NCI-H2029 (cell line): Measurements from ENCODE around the gene PACSIN3.
"Not testable (repeated sequence)": the region's sequence is repeated elsewhere in the genome, so short reads cannot be mapped to it uniquely, and the experiment has no call there.

Source experiments
- DNase-seq: peaks from one replicate; lab custom pipeline; 2025; lab: John Stamatoyannopoulos, UW

The PACSIN3 gene

DNA sequence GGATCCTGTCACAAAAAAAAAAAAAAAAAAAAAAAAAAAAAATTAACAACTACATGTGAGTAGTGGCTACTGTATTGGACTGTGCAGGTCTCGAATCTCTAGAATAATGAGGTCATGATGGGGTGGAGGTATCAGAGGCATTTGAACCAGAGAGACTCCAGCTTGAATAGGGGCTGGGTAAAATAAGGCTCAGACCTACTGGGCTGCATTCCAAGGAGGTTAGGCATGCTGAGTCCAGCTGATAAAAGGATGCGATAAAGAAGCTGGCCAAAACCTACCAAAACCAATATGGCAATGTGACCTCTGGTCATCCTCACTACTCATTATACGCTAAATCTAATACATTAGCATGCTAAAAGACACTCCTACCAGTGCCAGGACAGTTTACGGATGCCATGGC is 5.9 kb upstream of the PACSIN3 start:
- DNase-seq, result no peak

DNA sequence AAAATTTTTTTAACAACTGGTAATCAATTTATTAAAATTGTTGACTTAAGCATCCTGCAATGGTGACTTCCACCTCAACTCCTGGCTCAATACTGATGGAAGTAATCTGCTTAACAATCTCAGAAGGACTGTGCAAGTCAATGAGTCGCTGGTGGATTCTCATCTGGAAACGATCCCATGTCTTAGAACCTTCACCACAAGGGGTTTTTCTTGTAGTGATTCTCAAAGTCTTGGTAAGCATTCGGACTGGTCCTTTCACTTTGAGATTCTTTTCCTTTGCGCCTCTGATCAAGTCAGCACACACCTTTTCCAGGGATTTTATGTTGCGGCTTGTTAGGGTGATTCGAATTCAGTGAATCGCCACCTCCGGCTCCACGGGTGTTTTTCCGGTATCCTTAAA is 4.9 kb upstream of the PACSIN3 start:
- DNase-seq, result not testable (repeated sequence)

DNA sequence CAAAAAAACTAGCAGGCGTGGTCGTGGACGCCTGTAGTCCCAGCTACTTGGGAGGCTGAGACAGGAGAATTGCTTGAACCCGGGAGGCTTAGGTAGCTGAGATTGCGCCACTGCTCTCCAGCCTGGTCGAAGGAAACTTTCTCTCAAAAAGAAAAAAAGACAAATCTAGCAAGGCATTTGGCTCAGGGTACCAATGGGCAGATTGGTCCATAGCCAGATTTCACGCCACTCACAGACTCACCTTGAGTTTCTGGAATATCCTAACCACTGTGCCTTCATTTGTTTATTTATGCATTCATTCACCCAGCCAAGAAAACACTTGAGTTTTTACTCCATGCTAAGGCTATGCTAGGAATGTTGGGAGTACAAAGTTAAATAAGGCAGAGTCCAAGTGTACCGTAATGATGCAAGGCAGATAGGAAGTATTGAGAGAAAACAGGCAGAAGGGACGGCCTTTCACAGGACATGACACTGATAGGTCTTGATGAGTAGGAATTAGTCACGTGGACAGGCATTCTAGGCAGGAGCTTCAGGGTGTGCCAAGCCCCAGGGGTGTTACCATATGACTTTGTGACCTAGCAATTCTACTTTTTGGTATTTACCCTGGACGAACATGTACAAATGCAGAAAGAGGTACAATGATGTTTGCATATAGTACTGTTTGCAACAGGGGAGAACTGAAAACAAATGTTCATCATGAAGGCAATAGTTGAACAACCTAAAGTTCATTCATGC is 3.0 kb upstream of the PACSIN3 start:
- no peak for DNase-seq

DNA sequence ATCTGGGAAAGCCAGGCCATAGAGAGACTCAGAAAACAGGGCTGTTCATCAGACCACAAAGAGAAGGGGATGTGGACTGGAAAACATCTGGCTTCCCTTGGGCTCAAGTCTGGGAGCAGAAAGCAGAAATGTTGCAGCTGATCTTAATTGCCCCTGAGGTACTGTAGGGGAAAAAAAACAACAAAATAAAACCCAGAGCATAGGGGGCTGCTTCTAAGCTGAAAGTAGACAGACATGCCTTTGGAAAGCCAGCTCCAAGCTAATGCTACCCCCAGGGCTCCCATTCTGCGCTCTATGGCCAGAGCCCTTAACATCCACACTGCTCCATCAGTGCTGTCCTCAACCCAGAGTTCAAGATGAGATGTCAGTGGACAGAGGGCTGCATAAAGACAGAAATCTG is 2.0 kb upstream of the PACSIN3 start:
- no peak for DNase-seq

DNA sequence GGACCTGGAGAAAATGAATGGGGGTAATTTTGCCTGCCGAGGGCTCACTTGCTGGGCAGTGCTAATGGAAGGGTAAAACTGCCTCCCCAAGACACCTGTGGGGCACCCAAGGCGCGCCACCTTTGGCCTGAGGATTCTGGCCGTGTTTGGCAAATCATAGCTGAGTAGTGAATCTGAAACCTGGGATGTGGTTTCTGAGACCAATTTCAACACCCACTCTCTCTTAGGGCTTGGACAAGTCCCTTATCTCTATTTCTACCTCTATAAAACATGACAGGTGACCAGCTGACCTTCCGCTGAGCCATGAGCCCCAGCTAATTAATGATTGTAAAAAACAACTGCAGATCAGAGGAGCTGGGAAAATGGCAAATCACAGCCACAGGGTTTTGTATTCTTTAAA is 1.5 kb upstream of the PACSIN3 start:
- DNase-seq, result no peak

DNA sequence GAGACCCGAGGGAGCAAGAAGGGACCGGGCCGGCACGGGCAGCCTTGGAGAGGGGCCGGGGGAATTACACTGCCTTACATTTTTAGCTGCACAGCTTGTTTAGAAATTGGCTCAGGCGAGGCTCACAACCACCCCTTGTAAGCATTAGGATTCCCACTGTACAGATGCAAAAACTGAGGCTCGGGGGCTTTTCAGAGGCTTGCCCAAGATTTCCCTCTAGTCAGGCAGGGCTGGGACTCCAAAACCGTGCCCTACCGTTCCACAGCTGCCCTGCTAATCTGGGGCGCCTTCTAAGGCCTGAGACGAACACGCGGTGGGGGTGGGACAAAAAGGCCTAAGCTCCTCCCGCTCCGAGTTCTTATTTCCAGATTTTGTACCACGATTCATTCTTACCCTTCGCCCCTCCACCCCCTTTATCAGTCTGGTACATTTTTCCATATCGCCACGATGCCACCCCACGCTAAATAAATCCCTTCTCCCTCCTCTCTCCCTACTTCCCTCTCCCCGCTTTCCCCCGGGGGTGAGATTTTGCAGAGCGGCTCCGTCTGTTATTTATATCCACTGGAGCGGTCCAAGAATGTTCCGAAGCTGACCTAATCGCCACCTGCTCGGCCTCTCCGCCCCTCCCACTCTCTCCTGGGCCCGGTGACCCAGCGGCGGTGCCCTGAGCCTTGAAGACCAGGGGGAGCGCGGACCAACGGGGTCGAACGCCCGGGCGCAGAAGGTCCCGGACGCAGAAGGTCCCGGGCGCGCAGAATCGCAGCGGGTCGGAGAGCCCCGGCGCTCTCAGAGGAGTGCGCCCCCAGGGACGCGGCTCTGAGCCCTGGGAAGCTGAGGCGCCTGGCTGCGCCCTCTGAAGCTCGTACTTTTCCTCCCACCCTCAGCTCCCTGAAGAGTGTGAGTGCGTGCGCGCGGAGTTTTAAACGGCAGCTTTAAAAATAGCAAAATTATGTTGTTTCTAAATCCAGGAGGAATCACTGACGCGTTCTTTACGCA is 764 bp upstream of the PACSIN3 start:
- DNase-seq, result no peak

DNA sequence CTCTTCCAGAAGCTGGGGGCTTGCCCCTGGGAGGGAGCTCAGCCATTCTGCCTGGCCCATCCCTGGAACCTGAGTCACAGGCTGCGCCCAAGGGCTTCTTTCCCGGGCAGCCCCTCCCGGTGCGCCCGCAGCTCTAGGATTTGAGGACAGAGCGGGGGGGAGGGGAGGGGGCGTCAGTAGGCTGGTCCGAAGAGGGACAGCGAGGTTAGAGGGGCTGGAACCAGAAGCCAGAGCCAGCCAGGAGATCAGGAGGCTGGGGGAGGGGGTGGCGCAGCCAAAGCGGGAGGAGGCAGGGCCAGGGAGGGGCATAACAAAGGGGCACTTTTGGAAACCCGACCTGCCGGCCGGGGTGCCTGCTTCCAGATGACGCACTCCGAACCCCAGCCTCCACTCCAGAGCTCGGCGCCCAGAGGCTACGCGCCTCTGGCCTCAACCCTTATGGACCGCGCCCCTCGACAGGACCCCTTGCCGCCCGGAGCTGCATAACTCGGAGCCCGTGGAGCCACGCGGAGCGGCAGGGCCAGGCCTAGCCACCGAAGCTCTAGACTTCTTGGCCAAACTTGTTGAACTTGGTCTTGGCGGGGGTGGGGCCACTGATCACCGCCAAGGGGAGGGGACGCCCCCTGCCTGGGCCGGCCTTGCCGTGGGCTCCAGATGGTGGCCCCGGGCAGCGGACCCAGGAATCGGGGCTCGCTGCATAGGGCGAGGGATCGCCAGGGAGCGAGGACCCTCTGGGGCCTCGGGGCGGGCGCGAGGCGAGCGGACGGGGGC is 744 bp downstream of the PACSIN3 start:
- DNase-seq, result no peak

DNA sequence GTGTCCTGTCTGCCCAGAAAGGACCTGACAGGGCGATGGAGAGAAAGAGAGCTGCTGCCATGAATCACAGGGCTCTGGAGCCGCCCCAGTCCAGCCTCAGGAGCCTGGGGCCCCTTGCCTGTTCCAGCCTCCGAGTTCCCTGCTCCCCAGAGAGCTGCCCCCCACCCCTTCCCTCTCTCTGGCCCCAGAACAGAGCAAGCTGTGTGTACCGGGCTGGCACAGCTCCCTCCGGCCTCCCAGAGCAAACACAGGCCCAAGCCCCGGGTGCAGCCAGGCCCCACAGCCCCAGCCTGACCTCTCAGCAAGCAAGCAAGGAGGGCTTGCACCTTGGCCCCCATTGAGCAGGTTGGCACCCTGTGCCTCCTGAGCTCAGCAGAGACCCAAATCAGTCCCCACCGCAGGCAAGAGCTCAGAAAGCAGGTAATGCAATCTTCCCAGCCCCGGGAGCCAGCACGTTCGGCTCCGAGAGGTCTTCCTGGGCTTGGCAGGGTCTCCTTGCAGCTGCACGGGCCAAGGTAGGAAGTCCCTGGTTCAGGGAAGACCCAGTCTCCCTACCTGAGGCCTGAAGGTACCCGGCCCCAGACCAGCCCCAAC is 1.4 kb downstream of the PACSIN3 start:
- DNase-seq, result no peak

DNA sequence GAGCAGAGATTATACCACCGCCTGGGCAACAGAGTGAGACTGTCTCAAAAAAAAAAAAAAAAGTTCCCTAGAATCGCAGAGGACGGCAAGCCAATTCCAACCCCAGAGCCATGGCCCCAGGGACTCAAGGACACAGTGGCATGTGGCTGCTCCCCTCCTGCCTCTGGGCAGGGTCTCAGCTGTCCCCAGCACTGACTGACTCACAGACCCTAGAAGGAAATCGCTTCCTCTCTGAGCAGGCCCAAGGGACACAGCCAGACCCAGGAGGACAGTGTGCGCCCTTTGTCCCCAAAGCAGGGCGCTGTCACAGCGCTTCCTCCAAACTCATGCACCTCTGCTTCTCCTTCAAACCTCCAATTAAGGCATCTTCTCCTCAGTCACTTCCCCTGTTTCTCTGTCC is 2.3 kb downstream of the PACSIN3 start:
- no peak for DNase-seq

DNA sequence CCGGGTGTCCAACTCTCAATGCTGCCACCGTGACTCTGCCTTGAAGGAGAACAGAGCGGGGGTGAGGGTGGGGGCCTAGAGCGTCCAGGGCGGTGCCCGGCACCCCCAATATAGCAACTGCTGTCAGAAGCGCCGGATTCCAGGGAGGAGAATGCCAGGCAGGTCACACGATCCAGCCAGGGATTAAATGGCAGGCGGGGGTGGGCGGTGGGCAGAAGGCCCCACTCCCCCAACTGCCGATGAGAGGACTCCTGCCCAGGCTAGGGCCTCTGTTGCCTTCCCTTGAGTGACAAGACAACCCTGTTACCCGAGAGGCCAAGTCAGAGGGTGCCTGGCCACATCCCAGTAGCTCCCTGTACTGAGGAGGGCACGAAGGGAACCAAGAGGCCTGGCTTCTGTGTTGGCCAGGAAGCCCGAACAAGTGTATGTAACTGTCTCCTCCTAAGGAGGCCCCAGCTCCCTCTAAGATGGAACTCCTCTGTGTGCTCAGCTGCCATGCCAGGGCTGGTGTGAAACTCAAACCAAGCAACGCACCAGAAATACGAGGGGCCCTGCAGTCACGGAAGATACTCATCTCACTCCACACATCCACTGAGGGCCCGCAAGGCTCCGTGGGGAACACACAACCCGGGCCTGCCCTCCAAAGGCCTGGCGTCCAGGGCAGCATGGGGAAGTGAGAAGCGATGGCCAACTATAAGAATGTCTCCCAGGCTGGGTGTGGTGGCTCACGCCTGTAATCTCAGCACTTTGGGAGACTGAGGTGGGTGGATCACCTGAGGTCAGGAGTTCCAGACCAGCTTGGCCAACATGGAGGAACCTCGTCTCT is 3.0 kb downstream of the PACSIN3 start:
- no peak for DNase-seq

DNA sequence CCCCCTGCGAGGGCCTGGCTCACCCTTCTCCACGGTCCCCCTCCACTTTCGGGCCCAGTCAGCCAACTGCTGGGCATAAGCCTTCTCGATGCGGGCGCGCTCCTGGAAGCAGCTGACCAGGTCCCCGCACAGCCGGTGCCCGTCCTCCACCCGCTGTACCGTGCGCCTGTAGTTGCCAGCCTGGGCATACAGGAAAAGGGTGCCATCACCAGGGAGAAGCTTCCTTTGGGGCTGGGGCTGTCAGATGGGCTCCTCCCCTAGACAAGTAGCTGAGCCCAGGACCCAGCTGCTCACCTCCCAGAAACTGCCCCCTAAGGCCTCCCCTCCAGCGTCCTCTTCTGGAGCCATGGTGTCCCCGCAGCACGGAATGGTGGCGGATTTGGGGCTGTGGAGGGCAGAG is 3.9 kb downstream of the PACSIN3 start:
- no peak for DNase-seq

DNA sequence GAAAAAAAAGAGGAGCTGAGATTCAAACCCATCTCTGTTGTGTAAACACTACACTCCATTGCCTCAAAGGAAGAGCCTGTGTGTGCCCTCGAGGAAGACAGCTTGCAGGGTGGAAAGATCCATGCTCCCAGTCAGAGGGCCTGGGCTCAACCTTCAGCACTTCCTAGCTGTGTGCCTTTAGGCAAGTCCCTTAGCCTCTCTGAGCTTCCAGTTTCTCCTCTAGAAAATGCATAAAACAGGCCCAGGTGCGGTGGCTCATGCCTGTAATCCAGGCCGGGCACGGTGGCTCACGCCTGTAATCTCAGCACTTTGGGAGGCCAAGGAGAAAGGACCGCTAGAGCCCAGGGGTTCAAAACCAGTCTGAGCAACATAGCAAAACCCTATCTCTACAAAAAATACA is 5.0 kb downstream of the PACSIN3 start:
- no peak for DNase-seq

DNA sequence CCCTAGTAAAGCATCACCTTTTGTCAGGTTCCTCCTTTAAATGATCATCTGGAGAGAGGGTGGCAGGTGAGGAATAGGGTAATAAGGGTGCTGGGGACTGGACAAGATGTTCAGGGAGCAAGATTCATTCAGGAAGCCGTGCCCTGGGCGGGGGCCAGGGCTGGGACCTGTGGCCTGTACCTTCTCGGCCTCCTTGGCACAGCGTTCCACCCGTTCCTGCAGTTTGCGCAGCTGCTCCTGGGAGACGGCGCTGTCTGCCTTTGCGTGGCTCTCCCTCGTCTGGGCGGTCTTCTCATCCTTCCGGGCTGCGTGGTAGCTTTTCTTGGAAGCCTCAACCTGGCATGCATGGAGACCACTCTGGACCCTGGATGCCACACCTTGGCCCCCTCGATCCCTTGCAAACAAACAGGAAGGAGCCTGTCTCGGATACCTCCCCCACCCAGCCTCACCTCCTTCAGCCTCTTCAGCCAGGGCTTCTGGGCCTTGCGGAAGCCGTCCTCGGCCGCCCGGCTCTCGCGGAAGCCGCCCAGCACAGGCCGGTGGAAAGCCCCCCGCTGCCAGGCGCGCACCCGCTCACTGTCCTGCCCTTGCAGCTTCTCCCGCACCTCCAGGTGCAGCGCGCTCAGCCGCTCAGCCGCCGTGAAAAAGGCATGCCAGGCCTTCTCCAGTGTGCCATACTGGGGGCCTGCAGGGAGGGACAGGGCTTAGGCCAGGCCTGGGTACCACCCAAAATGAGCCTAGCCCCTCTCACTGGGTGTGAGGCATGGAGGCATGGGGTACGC is 6.0 kb downstream of the PACSIN3 start:
- no peak for DNase-seq

DNA sequence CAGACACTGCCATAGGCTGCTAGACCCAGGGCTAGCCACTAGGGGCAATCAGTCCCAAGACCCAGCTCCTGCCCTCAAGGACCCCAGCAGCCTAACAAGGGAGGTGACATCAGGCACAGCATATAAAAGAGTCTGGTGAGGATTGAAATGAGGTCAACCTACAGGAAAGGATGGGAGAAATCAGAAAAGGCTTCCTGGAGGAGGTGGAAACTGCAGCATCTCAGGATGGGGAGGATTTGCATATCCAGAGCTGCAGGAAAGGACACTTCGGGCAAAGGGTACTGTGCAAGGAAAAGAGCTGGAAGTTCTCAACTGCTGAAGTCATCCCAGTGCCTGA is 6.6 kb downstream of the PACSIN3 start:
- peak; percentile 33 for DNase-seq

DNA sequence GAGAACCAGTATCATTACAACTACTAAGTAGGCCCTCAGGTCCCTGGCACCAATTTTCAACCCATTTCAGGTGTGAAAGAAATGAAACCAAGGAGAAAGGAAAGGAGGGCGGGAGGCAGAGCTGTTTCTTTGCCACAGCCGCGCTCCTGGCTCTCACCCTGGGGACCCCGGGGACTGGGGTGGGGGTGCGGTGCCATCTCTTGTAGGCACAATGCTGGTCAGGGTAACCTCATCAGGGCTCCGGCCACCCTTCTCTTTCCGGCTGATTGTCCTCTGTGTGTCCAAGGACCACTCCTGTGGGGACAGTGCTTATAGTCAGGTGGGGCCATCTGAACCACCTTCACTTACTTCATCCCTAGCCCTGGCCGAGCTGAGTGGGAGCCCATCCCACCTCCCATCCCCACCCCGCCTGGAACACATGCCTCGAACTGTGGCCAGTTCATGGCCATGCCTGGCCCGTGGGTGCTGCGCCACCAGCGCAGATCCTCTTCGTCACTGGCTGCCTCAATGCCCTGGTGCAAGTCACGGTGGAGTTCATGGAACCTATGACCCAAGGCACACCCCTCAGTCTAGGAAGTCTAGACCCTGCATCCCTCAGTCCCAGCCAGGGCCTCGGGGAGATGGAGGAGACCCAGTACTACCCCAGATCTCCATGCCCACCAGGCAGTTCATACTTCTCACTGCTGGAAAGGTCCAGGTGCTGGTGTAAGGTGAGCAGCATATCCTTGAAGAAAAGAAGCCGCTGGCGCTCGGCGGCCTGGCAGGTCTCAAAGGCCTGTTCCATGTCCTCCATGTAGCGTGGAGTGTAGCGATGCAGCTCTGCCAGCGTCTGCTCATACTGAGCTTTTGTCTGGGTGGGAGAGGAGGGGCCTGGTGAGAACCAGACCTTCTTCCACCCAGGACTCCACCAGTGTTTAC is 7.2 kb downstream of the PACSIN3 start:
- DNase-seq, result no peak

DNA sequence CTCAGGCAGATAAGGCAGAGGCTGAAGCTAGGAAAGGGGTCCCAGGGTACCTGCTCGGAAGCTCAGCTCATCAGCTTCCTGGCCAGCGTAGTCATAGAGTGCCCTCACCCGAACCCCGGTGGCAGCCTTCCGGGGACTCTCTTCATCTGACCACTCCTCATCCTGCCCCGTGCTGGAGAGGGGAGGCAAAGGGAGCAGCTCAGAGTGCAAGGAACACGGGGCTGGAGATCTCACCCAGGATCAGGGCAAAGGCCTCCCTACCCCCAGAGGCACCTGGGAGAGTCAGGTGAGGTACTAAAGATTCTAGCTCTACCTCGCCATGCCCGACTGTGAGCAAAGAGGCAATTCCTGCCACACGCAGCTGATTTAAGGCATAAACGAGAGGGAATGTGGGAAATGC is 7.9 kb downstream of the PACSIN3 start:
- no peak for DNase-seq

DNA sequence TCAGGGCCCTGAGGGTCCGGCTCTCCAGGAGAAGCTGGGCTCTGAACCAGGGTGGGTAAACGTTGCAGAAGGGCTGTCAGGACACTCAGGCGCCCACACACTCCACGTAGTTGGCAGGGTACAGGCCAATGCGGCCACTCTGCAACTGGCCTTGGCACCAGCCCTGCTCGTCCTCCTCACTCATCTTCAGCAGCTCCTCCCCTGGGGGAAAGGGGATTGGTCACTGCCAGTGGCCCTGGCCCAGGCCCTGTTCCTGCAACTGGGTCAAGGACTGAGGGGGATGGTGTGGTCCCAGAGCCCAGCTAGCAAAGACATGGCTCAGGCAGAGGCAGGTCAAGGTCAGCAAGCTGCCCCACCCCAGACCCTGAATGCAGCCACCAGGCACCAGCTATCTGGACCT is 8.4 kb downstream of the PACSIN3 start:
- no peak for DNase-seq

DNA sequence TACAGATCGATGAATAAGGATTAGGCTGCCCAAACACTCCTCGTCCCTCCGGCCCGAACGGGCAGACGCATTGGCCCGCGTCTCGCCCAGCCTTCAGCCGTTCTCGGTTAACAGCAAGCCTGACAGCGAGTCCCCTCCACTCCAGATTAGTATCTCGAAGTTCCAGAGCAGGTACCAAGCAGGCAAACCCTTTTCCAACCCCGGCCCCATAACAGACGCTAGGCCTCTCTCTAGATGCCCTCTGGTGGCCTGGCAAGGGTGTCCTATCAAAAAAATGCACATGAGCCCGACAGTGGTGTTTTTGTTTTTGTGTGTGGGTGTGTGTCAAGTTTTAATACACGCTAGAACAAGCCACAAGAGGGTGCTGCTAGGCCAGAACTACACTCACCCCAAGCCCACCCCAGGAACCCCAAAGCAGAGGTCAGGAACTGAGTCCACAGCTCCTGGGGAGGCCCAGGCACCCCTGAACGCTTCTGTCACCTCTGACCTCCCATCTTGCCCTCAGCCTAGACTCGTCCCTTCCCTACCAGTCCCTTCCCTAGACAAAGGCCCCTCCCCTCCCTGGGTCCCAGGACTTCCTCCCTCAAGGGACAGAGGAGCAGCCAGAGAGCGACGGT is 8.9 kb downstream of the PACSIN3 start:
- peak; percentile 53 for DNase-seq
